ENCODE measurements around the gene SMYD2.

DNA sequence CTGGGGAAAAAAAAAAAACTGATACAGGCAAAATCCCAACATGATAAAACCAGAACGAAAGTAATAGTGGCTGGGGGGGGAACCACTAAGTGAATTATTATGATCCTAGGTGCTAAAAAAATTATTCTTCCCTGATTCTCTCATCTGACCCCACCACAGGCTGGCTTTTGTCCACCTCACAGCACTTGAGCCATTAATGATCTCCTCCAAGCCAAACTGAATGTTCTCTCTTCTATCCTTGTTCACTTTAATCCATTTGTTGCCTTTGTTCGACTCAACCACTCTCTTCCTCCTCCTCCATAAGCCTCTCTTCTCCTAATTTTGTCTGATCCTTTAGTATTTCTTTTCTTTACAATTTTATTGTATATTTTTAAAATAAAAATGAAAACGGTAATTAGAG, 16.0 kb upstream of the SMYD2 start:
- TF ChIP-seq POLR2A (IDR thresholded peaks at IDR 0.05): no peak
- TF ChIP-seq, protein P1, sequence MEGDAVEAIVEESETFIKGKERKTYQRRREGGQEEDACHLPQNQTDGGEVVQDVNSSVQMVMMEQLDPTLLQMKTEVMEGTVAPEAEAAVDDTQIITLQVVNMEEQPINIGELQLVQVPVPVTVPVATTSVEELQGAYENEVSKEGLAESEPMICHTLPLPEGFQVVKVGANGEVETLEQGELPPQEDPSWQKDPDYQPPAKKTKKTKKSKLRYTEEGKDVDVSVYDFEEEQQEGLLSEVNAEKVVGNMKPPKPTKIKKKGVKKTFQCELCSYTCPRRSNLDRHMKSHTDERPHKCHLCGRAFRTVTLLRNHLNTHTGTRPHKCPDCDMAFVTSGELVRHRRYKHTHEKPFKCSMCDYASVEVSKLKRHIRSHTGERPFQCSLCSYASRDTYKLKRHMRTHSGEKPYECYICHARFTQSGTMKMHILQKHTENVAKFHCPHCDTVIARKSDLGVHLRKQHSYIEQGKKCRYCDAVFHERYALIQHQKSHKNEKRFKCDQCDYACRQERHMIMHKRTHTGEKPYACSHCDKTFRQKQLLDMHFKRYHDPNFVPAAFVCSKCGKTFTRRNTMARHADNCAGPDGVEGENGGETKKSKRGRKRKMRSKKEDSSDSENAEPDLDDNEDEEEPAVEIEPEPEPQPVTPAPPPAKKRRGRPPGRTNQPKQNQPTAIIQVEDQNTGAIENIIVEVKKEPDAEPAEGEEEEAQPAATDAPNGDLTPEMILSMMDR (IDR thresholded peaks at IDR 0.05): no peak

All from lower leg skin (tissue), 3 donors.